Right lobe of liver (tissue), 4 donors: ENCODE results near the gene ACTR3.

Experiments used
- POLR2A ChIP-seq: fragments of 450-650 bp; IDR thresholded peaks from one replicate; pipeline ENCODE4 v1.6.1; 2017; ENCODE audit warnings: antibody characterized with exemption, mild to moderate bottlenecking
- TF ChIP-seq, protein P1 (sequence below), 4 donors: fragments of 200-600 bp in 3 of 4; fragments of 450-650 bp in 1 of 4; IDR thresholded peaks; one replicate each; pipeline versions ENCODE4 v1.5.1 to v1.8.0; 2016 to 2022; ENCODE audit warnings: antibody characterized with exemption in 4 of 4, mild to moderate bottlenecking in 2 of 4
- donor health status: DM: no; HTN: no; CAD: no.
- donor health status: DM: no; HTN: no; CAD: no.
- donor health status: DM: no; HTN: yes; CAD: no.

DNA sequence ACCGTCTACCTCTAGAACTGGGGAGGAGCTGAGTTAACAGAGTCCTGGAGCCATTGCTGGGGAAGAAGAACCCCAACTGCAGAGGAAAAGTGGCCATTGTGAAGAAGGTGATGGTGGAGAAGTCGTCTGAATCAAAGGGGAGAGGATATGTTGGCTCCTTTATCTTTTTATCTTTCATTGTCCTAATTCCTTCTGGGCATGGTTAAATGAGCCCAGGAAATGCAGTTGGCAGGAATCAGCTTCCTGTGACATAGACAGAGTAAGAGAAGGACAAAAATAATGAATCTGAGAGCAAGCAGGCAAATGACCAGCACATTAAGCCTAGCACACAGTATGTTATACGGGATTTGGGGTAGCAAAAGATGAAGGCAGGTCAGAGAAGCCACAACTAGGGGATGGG lies 16.0 kb upstream of the ACTR3 start:
- no peak for TF ChIP-seq POLR2A
- TF ChIP-seq, protein P1, sequence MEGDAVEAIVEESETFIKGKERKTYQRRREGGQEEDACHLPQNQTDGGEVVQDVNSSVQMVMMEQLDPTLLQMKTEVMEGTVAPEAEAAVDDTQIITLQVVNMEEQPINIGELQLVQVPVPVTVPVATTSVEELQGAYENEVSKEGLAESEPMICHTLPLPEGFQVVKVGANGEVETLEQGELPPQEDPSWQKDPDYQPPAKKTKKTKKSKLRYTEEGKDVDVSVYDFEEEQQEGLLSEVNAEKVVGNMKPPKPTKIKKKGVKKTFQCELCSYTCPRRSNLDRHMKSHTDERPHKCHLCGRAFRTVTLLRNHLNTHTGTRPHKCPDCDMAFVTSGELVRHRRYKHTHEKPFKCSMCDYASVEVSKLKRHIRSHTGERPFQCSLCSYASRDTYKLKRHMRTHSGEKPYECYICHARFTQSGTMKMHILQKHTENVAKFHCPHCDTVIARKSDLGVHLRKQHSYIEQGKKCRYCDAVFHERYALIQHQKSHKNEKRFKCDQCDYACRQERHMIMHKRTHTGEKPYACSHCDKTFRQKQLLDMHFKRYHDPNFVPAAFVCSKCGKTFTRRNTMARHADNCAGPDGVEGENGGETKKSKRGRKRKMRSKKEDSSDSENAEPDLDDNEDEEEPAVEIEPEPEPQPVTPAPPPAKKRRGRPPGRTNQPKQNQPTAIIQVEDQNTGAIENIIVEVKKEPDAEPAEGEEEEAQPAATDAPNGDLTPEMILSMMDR (IDR thresholded peaks at IDR 0.05) = no peak
